Activated T-cell treated with anti-CD3 and anti-CD28 coated beads, Interleukin-2, amount 50 U/mL, for 72 hours (primary cell): ENCODE results near the gene SH3GL1. TPM values are rescaled to one million over a fixed set of nuclear protein-coding genes. Genes with fewer than 3 reads are reported as not detected.

Experiments
- ATAC-seq, 2 donors: fragments of 150-1000 bp; cut with Tn5 transposase; replicated peaks in 1 of 2; 2 replicates each; pipeline ENCODE4 v1.10.0; 2021; ENCODE audit warnings: moderate library complexity in 2 of 2, mild to moderate bottlenecking in 1 of 2
- DNase-seq, 2 donors: peaks; one replicate each; pipeline ENCODE4 v3.0.0; 2021 to 2022; ENCODE audit warnings: mixed read lengths in 1 of 2
- H3K27ac Mint-ChIP-seq: one replicate; pipeline ENCODE4 v1.8.0; 2022; ENCODE audit warnings: mild to moderate bottlenecking, moderate library complexity, mixed read lengths
- H3K27me3 Mint-ChIP-seq: one replicate; pipeline ENCODE4 v1.8.0; 2022; ENCODE audit warnings: low read depth, mixed read lengths
- H3K36me3 Mint-ChIP-seq, 2 donors: one replicate each; pipeline ENCODE4 v1.8.0; 2022; ENCODE audit warnings: mixed read lengths in 2 of 2, mild to moderate bottlenecking in 1 of 2; ENCODE audit not compliant: insufficient read depth in 2 of 2
- H3K4me1 Mint-ChIP-seq: one replicate; pipeline ENCODE4 v1.8.0; 2022; ENCODE audit warnings: low read depth, mixed read lengths
- H3K4me3 Mint-ChIP-seq, 2 donors: one replicate each; pipeline ENCODE4 v1.8.0; 2022; ENCODE audit warnings: mild to moderate bottlenecking in 2 of 2, mixed read lengths in 2 of 2, moderate library complexity in 2 of 2
- H3K9me3 Mint-ChIP-seq, 2 donors: one replicate each; pipeline ENCODE4 v1.8.0; 2022; ENCODE audit warnings: mixed read lengths in 2 of 2
- total RNA-seq, 2 donors: library from RNA; stranded (reverse); gene quantifications; one replicate each; pipeline ENCODE4 v1.2.3, GENCODE V29; 2022

The SH3GL1 gene
- total RNA-seq, 2 donors from 2014 or later, result 40.6 TPM

GRCh38 chr19:4425537-4425936 is 25.2 kb upstream of the SH3GL1 start:
- no peak for ATAC-seq
- H3K9me3 Mint-ChIP-seq, result no peaks in the 10 kb centered on the region
- no peak overlapping the region for H3K4me3 Mint-ChIP-seq
- H3K27ac Mint-ChIP-seq, result no peak overlapping the region
- H3K4me1 Mint-ChIP-seq, result no peaks in the 10 kb centered on the region
- no peak for DNase-seq
- no peaks in the 10 kb centered on the region for H3K27me3 Mint-ChIP-seq
- H3K36me3 Mint-ChIP-seq, result peaks cover 9 to 33% of the 10 kb centered on the region in 2 donors

GRCh38 chr19:4423416-4424126 is 23.2 kb upstream of the SH3GL1 start:
- Mint-ChIP-seq H3K36me3 (peaks cover 5 to 28% of the 10 kb centered on the region in 2 donors), H3K27ac (no peak overlapping the region), H3K4me1 (no peaks in the 10 kb centered on the region), H3K9me3 (no peaks in the 10 kb centered on the region), H3K27me3 (no peaks in the 10 kb centered on the region), H3K4me3 (no peak overlapping the region)
- ATAC-seq (no peak), DNase-seq (no peak)

DNA sequence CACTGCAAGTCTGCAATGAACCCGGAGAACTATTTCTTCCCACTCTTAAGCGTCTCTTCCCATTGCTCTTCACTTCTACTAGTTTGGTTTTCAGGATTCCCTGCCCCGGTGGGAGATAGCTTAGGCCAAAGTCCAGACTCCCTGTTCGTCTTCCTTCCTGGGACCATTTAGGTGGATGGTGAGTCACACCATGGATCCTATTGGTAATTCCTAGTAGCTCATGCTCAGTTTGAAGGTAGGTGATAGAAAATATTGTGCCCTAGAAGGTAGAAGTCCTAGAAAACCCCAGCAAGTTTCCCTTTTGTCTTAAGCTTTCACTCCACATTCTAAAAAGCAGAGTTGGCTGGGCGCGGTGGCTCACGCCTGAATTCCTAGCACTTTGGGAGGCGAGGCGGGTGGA is 15.9 kb upstream of the SH3GL1 start:
- H3K9me3 Mint-ChIP-seq, result no peaks in the 10 kb centered on the region
- DNase-seq (no peak), ATAC-seq (no peak)
- peaks cover 6 to 30% of the 10 kb centered on the region in 2 donors for H3K36me3 Mint-ChIP-seq
- no peaks in the 10 kb centered on the region for H3K27me3 Mint-ChIP-seq
- H3K27ac Mint-ChIP-seq, result peak overlapping the region; percentile 62
- no peak overlapping the region for H3K4me3 Mint-ChIP-seq
- H3K4me1 Mint-ChIP-seq, result peaks cover 8% of the 10 kb centered on the region

DNA sequence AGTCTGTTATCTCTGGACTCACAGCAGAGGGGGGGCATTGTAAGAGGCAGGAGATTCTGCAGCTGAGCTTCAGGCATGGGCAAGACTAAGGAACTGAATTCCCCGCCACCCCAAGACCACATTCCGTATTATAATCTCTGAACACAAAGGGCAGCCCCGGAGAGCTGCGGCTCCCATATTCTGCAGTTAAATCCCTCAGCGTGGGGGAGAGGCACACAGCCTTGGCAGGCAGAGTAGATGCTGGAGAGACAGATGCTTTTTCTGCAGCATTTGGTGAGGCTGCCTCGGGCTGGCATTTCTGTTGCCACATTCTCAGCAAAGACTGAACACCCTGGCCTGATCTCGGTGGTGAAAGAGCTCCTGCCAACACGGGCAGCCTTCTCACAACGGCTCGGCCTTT is 15.0 kb upstream of the SH3GL1 start:
- no peaks in the 10 kb centered on the region for H3K9me3 Mint-ChIP-seq

DNA sequence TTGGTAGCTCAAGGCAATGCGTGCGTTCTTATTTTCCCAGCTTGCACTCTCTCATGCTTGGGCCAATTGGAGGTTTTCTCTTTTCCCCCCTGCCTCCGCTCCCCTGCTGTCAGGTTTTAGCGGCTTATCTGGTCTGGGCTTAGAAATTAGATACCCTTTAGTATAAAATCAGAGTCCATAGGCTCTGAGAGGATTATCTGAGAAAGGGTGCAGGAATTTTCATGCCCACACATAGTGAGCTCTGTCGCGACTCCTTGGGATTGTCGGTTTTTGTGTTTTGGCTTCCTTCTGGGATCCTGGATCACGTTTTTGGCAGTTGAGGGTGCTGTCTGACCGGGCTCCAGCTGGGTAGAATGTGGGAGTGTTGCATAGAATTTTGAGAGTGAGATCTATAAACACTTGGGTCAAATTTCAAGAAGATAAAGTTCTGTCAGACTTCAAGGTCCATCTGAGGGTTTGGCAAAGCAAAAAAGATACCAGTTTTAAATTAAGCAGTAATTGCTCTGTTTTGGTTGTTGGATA is 14.5 kb upstream of the SH3GL1 start:
- peaks cover 8% of the 10 kb centered on the region for H3K4me1 Mint-ChIP-seq
- H3K27ac Mint-ChIP-seq, result no peak overlapping the region
- DNase-seq, result no peak
- ATAC-seq, result no peak
- no peak overlapping the region for H3K4me3 Mint-ChIP-seq
- H3K27me3 Mint-ChIP-seq, result no peaks in the 10 kb centered on the region
- peaks cover 6 to 33% of the 10 kb centered on the region in 2 donors for H3K36me3 Mint-ChIP-seq
- H3K9me3 Mint-ChIP-seq, result no peaks in the 10 kb centered on the region

More for the DNA sequence above, 15.0 kb upstream of the SH3GL1 start:
- H3K4me3 Mint-ChIP-seq, result no peak overlapping the region
- no peaks in the 10 kb centered on the region for H3K27me3 Mint-ChIP-seq
- DNase-seq (no peak), ATAC-seq (no peak)
- no peak overlapping the region for H3K27ac Mint-ChIP-seq
- H3K36me3 Mint-ChIP-seq, result peaks cover 6 to 33% of the 10 kb centered on the region in 2 donors
- peaks cover 8% of the 10 kb centered on the region for H3K4me1 Mint-ChIP-seq

DNA sequence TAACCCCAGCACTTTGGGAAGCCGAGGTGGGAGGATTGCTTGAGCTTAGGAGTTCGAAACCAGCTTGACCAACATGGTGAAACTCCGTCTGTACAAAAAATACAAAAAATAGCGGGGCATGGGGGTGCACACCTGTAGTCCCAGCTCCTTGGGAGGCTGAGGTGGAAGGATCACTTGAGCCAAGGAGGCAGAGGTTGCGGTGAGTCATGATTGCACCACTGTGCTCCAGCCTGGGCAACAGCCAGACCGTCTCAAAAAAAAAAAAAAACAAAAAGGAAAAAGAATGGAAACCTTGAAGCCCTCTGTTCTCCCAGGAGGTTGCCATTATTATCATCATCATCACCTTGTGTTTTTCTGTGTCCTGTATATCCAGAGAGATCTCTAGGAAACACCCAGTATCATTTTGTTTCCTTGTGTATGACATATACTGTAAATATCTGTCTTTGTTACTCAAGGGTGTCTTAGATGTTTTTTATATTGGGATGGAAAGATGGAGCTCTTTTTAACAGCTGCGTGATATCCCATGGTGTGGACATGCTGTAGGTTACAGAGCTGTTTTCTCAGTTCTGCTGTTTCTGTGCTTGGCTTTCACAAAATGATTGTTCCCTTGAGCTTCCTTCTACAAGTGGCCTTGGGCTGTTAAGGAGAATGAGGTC is 13.9 kb upstream of the SH3GL1 start:
- DNase-seq (no peak), ATAC-seq (no peak)
- Mint-ChIP-seq H3K36me3 (peaks cover 4 to 33% of the 10 kb centered on the region in 2 donors), H3K4me1 (peaks cover 13% of the 10 kb centered on the region), H3K4me3 (no peak overlapping the region), H3K9me3 (no peaks in the 10 kb centered on the region), H3K27me3 (no peaks in the 10 kb centered on the region), H3K27ac (no peak overlapping the region)

DNA sequence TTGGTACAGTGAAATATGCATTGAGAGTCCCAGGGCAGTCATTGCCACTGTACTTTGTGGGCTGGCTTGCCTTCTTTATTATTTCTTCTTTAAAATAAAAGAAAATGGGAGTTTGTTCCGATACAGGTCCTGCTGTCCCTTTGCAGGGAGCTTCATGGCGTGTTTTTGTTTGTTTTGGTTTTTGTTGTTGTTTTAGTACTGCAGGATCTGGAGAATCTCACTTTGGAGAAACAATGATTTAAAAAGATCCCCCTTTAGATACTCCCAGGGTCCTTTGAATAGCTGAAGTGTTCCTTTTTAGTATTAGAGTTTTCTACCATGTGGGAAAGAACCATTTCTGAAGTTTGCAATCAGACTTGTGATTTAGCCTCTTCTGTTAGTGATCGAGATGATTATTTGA is 13.2 kb upstream of the SH3GL1 start:
- no peak overlapping the region for H3K4me3 Mint-ChIP-seq
- peaks cover 8 to 38% of the 10 kb centered on the region in 2 donors for H3K36me3 Mint-ChIP-seq
- H3K27ac Mint-ChIP-seq, result no peak overlapping the region
- DNase-seq (no peak), ATAC-seq (no peak)
- no peaks in the 10 kb centered on the region for H3K9me3 Mint-ChIP-seq
- no peaks in the 10 kb centered on the region for H3K27me3 Mint-ChIP-seq
- H3K4me1 Mint-ChIP-seq, result peaks cover 13% of the 10 kb centered on the region

GRCh38 chr19:4409123-4409933 is 9.0 kb upstream of the SH3GL1 start:
- Mint-ChIP-seq H3K4me1 (peaks cover 29% of the 10 kb centered on the region), H3K27me3 (no peaks in the 10 kb centered on the region), H3K36me3 (peaks cover 8 to 40% of the 10 kb centered on the region in 2 donors), H3K9me3 (no peaks in the 10 kb centered on the region), H3K27ac (no peak overlapping the region), H3K4me3 (no peak overlapping the region)
- no peak for DNase-seq
- peak in 1 of 2 donors; percentile 29 for ATAC-seq

GRCh38 chr19:4406626-4407025 is 6.3 kb upstream of the SH3GL1 start:
- DNase-seq (no peak), ATAC-seq (no peak)
- Mint-ChIP-seq H3K36me3 (peaks cover 9 to 24% of the 10 kb centered on the region in 2 donors), H3K4me3 (no peak overlapping the region), H3K27me3 (no peaks in the 10 kb centered on the region), H3K9me3 (no peaks in the 10 kb centered on the region), H3K4me1 (peaks cover 50% of the 10 kb centered on the region), H3K27ac (no peak overlapping the region)

DNA sequence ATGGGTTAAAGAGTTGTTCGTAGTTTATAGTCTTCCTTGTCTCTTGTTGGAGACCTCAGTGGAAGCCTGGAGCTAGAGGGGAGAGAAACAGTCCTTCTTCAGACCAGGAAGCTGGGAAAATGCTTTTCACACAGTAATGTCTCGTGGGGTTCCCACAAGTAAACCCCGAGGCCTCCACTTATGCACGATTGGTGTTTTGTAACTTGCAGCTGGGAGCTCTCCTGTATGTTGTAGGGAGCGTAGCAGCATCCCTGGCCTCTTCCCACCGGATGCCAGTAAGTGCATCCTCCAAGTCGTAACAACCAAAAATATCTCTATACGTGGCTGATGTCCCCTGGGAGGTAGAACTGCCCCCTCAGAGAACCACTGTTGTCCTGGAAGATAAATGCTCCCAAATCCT is 5.6 kb upstream of the SH3GL1 start:
- H3K4me1 Mint-ChIP-seq, result peaks cover 56% of the 10 kb centered on the region
- no peak for DNase-seq
- H3K4me3 Mint-ChIP-seq, result no peak overlapping the region
- H3K9me3 Mint-ChIP-seq, result peaks cover 0 to 1% of the 10 kb centered on the region in 2 donors
- no peak overlapping the region for H3K27ac Mint-ChIP-seq
- H3K36me3 Mint-ChIP-seq, result peaks cover 9 to 21% of the 10 kb centered on the region in 2 donors
- H3K27me3 Mint-ChIP-seq, result no peaks in the 10 kb centered on the region
- ATAC-seq, result no peak

GRCh38 chr19:4403005-4403761 is 2.8 kb upstream of the SH3GL1 start:
- peak in 1 of 2 donors; percentile 22 for DNase-seq
- no peak for ATAC-seq
- Mint-ChIP-seq H3K4me3 (peak overlapping the region; percentile 87 to 93), H3K27ac (peak overlapping the region; percentile 83), H3K36me3 (peaks cover 7 to 9% of the 10 kb centered on the region in 2 donors), H3K4me1 (peaks cover 65% of the 10 kb centered on the region), H3K27me3 (no peaks in the 10 kb centered on the region), H3K9me3 (peaks cover 0 to 1% of the 10 kb centered on the region in 2 donors)

DNA sequence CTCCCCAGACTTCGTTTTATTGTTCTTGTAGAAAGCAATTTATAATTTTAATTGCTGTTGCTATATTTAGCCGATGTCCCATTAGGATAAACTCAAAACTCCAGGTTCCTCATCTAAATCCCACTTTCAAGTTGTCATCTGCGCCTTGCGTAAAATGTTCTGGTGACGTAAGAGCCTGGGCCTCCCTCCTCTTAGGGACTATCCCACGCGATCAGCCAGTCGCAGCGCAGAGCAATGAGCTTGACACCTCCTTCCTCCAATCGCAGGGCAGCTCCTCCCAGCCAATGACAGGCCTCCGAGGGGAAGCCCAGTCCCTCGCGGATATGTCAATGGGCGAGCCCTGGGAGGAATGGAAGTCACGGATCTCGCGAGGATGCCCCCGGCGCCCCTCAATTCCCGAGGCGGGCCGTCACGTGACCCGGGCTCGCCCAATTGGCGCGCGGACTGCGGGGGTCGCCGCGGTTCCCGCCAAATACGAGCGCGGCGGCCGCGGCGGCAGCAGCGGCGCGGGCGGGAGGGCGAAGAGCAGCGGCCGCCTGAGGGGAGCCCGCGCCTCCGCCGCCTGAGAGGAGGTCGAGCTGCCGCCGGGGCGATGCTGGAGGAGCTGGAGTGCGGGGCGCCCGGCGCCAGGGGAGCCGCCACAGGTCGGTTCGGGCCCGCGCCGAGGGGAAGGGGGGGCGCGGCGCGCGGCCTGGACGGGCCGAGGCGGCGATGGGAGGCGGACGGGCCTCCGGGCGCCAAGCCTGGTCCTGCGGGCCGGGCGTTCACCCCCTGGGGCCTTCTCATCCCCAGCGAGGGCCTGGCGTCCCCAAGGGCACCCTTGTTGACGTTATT is 2.0 kb upstream of the SH3GL1 start, which contains the start of gene CHAF1A:
CHAF1A (plus strand) TSS at position 470 of the 834 bp plus-strand sequence; CDS start at position 593, 123 bp downstream.
- H3K27me3 Mint-ChIP-seq, result no peaks in the 10 kb centered on the region

More for the DNA sequence above, 2.0 kb upstream of the SH3GL1 start, which contains the start of gene CHAF1A:
- peak; percentile 99 to 100 for DNase-seq
- peaks cover 7 to 8% of the 10 kb centered on the region in 2 donors for H3K36me3 Mint-ChIP-seq
- peak; percentile 92 to 94 for ATAC-seq
- H3K4me1 Mint-ChIP-seq, result peaks cover 71% of the 10 kb centered on the region
- H3K27ac Mint-ChIP-seq, result peak within 1 kb of the TSS; percentile 90
- peak within 1 kb of the TSS; percentile 87 to 93 for H3K4me3 Mint-ChIP-seq
- H3K9me3 Mint-ChIP-seq, result peaks cover 0 to 1% of the 10 kb centered on the region in 2 donors
